ENCODE measurements around the gene CNGB1. TPM values are rescaled to one million over a fixed set of nuclear protein-coding genes. Genes with fewer than 3 reads are reported as not detected.
"Not testable (repeated sequence)": the region's sequence is repeated elsewhere in the genome, so short reads cannot be mapped to it uniquely, and the experiment has no call there.

The CNGB1 gene
- total RNA-seq, 4 donors from 2014 or later, result 0.14 to 1.9 (median 0.87) TPM

DNA sequence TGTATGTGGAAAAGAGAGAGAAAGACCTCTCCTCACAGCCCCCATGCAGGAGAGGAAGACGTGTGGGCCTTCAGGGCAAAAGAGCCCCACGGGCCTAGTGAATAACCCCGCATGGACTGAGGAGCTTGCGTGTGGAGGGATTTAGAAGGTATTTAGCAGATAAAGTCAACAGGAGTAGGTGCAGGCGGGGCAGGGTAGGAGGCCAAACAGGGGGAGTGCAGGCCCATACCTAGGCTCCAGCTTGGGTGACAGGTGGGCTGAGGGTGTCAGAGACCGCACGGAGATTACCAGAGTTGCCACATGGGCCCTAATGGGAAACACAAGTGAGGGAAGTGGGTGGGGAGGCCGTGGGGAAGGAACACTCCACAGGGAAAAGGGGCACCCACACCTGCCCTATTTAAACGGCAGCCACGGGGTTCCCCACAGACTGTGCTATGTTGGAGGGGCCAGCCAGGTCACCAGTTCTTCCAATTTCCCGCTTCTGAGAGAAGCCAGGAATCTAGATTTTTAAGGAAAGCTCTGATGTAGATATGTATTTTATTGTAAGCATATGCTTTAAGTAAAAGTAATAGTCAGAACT is 8.2 kb upstream of the CNGB1 start:
- no peak for DNase-seq

DNA sequence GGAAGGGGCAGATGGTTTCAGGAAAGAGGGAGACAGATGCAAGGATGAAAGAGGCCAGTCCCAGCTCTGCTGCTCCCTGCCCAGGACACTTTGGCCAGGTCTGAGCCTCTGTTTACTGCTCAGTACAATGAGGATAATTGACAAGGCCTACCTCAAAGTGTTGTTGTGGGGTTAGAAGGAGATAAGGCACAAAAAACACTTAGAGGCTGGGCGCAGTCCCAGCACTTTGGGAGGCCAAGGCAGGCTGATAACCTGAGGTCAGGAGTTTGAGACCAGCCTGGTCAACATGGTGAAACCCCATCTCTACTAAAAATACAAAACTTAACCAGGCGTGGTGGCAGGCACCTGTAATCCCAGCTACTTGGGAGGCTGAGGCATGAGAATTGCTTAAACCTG is 7.1 kb upstream of the CNGB1 start:
- in situ Hi-C loops (cut with MboI; ENCODE audit: low pct_ligation_motif_present in 1 of 4, low pct_unique_long_range_greater_than_20kb in 1 of 4, low sequenced_read_pairs in 3 of 4); H3K4me3 ChIP-seq; H3K9me3 ChIP-seq; H3K27ac ChIP-seq; H3K4me1 ChIP-seq; H3K27me3 ChIP-seq; DNase-seq; H3K36me3 ChIP-seq: not testable (repeated sequence)
- 89% methylated on average over 2 of the region's 2 CpGs; no CpG with 5 or more reads in 1 of the 2 donors for WGBS, 2 donors (ENCODE audit: low coverage in 1 of 2)
- intact Hi-C loops (cut with DNase I; ENCODE audit: low total_unique reads), result loop anchor here (1.0 kb wide), 1 partner anchor 15 kb away; no protein-coding TSS in a partner anchor

More for the DNA sequence above, 8.2 kb upstream of the CNGB1 start:
- in situ Hi-C loops (cut with MboI; ENCODE audit: low pct_ligation_motif_present in 1 of 4, low pct_unique_long_range_greater_than_20kb in 1 of 4, low sequenced_read_pairs in 3 of 4), result no loop called here
- H3K9me3 ChIP-seq, result no peaks in the 10 kb centered on the region
- 81% methylated on average over 11 of the region's 11 CpGs; no CpG with 5 or more reads in 1 of the 2 donors for WGBS, 2 donors (ENCODE audit: low coverage in 1 of 2)
- H3K36me3 ChIP-seq, result no peaks in the 10 kb centered on the region
- H3K27me3 ChIP-seq, result peaks cover 10% of the 10 kb centered on the region
- intact Hi-C loops (cut with DNase I; ENCODE audit: low total_unique reads), result no loop called here
- H3K4me3 ChIP-seq, result no peak overlapping the region
- H3K27ac ChIP-seq, result no peak overlapping the region
- H3K4me1 ChIP-seq, result peaks cover 0 to under 1% (median 0%) of the 10 kb centered on the region in 4 donors
- TF ChIP-seq POLR2A (IDR thresholded peaks at IDR 0.05) (no peak), POLR2AphosphoS5 (IDR thresholded peaks at IDR 0.05) (no peak), EP300 (IDR thresholded peaks at IDR 0.05; ENCODE audit: low read depth) (no peak)
- TF ChIP-seq, protein P1, sequence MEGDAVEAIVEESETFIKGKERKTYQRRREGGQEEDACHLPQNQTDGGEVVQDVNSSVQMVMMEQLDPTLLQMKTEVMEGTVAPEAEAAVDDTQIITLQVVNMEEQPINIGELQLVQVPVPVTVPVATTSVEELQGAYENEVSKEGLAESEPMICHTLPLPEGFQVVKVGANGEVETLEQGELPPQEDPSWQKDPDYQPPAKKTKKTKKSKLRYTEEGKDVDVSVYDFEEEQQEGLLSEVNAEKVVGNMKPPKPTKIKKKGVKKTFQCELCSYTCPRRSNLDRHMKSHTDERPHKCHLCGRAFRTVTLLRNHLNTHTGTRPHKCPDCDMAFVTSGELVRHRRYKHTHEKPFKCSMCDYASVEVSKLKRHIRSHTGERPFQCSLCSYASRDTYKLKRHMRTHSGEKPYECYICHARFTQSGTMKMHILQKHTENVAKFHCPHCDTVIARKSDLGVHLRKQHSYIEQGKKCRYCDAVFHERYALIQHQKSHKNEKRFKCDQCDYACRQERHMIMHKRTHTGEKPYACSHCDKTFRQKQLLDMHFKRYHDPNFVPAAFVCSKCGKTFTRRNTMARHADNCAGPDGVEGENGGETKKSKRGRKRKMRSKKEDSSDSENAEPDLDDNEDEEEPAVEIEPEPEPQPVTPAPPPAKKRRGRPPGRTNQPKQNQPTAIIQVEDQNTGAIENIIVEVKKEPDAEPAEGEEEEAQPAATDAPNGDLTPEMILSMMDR (IDR thresholded peaks at IDR 0.05), result no peak

DNA sequence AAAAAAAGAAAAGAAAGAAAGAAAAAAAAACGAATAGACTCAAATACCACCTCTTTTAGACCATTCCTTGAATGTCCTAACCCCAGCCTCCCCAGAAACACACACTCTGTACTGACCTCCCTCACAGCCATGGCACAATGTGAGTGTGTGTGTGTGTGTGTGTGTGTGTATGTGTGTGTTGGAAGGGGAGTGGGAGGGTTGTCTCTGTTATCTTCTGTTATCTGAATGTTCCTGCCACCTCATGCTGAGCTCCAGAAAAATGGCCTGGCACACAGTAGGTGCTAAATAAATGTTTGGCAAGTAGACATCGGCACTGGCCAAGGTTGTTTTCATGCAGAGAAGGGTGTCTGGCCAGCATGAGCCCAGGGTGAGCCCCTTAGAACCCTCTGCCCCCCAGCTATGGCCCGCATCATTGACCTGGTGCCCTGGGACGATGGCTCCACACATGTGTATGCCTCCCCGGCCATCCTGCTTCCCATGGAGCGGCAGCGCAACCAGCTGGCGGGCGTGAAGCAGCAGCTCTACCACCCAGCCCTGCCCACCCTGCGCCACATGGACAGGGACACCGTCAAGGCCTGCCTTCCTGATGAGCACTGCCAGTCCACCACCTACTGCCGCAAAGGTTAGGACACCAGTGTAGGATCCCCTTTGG is 6.6 kb upstream of the CNGB1 start:
- in situ Hi-C loops (cut with MboI; ENCODE audit: low pct_ligation_motif_present in 1 of 4, low pct_unique_long_range_greater_than_20kb in 1 of 4, low sequenced_read_pairs in 3 of 4) (no loop called here), intact Hi-C loops (cut with DNase I; ENCODE audit: low total_unique reads) (loop anchor here (1.0 kb wide), 1 partner anchor 14 kb away; no protein-coding TSS in a partner anchor)
- DNase-seq, result no peak
- no peaks in the 10 kb centered on the region for H3K9me3 ChIP-seq
- H3K4me3 ChIP-seq, result no peak overlapping the region
- H3K27ac ChIP-seq, result no peak overlapping the region
- TF ChIP-seq EP300 (IDR thresholded peaks at IDR 0.05; ENCODE audit: low read depth) (no peak), POLR2AphosphoS5 (IDR thresholded peaks at IDR 0.05) (no peak), POLR2A (IDR thresholded peaks at IDR 0.05) (no peak)
- TF ChIP-seq, protein P1 (IDR thresholded peaks at IDR 0.05), result no peak
- no peaks in the 10 kb centered on the region for H3K4me1 ChIP-seq
- H3K36me3 ChIP-seq, result no peaks in the 10 kb centered on the region
- no peaks in the 10 kb centered on the region for H3K27me3 ChIP-seq
- 78% methylated on average over 8 of the region's 12 CpGs; no CpG with 5 or more reads in 1 of the 2 donors for WGBS, 2 donors (ENCODE audit: low coverage in 1 of 2)

DNA sequence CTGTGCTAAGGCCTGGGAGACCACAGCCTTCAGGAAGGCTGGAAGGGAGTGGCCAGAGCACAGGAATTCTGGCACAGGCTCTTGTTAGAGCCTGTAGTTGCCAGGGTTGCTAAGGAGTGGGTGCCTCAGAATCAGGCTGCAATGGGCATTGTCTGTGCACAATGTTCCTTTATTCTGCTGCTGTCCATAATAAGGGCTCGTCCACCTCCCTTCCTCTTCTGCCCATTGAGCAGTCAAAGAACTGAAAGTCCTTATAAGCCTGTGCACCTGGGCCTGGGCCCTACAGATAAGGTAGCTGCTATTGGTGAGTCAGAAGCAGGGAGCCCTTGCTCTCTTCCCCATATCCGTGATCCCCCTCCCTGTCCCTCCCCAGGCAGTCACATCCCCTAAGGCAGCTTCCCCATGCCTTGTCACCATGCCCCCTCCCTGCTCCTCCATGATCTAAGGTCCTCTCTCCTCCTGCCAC is 5.4 kb upstream of the CNGB1 start:
- intact Hi-C loops (cut with DNase I; ENCODE audit: low total_unique reads), result no loop called here
- no peaks in the 10 kb centered on the region for H3K9me3 ChIP-seq
- H3K4me3 ChIP-seq, result no peak overlapping the region
- in situ Hi-C loops (cut with MboI; ENCODE audit: low pct_ligation_motif_present in 1 of 4, low pct_unique_long_range_greater_than_20kb in 1 of 4, low sequenced_read_pairs in 3 of 4), result no loop called here
- no peak overlapping the region for H3K27ac ChIP-seq
- no peaks in the 10 kb centered on the region for H3K27me3 ChIP-seq
- no peaks in the 10 kb centered on the region for H3K4me1 ChIP-seq
- no peak for DNase-seq
- WGBS, 2 donors (ENCODE audit: low coverage in 1 of 2), result 18 to 37% methylated on average over 2 of the region's 2 CpGs
- TF ChIP-seq POLR2A (IDR thresholded peaks at IDR 0.05) (no peak), POLR2AphosphoS5 (IDR thresholded peaks at IDR 0.05) (no peak), EP300 (IDR thresholded peaks at IDR 0.05; ENCODE audit: low read depth) (no peak)
- TF ChIP-seq, protein P1 (IDR thresholded peaks at IDR 0.05), result no peak
- no peaks in the 10 kb centered on the region for H3K36me3 ChIP-seq
